ENCODE measurements around the gene HDDC2.

DNA sequence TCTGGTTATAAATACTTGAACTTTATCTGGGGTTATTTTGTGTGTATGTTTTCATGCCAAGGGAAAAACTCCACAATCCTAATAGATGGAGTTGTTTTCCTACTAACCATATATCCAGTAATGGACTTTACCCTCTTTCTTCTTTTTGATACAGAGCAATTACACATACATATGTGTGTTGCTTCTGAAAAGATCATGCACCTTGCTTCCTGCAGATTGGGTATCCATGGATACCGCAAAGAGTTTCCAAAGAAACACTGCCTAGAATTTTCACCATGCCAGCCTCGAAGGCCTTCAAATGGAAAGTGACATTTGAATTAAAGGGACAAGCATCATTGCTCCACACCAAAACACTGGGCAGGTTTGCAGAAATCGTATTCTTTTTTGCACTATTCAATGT lies 26.8 kb downstream of the HDDC2 start:
- TF ChIP-seq EZH2 (IDR thresholded peaks at IDR 0.05; ENCODE audit: low read length, unreplicated experiment) (no peak), EZH2phosphoT487 (IDR thresholded peaks at IDR 0.05; ENCODE audit: borderline replicate concordance, low read length) (no peak)
- TF ChIP-seq, protein P1, sequence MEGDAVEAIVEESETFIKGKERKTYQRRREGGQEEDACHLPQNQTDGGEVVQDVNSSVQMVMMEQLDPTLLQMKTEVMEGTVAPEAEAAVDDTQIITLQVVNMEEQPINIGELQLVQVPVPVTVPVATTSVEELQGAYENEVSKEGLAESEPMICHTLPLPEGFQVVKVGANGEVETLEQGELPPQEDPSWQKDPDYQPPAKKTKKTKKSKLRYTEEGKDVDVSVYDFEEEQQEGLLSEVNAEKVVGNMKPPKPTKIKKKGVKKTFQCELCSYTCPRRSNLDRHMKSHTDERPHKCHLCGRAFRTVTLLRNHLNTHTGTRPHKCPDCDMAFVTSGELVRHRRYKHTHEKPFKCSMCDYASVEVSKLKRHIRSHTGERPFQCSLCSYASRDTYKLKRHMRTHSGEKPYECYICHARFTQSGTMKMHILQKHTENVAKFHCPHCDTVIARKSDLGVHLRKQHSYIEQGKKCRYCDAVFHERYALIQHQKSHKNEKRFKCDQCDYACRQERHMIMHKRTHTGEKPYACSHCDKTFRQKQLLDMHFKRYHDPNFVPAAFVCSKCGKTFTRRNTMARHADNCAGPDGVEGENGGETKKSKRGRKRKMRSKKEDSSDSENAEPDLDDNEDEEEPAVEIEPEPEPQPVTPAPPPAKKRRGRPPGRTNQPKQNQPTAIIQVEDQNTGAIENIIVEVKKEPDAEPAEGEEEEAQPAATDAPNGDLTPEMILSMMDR (conservative IDR thresholded peaks at IDR 0.05; ENCODE audit: low read depth, low read length), result no peak
